AG10803 (cell line): ENCODE results near the gene RPS21.

Experiments used
- DNase-seq: peaks from one replicate; pipeline ENCODE4 v3.0.0; 2010; ENCODE audit warnings: low read depth
- H3K4me3 ChIP-seq: 2 replicates; pipeline ENCODE4 v1.5.1; 2011; ENCODE audit warnings: mild to moderate bottlenecking, low read length, control low read depth
- CTCF ChIP-seq: conservative IDR thresholded peaks from 2 replicates; pipeline ENCODE4 v1.5.1; 2011; ENCODE audit warnings: mild to moderate bottlenecking, low read length, control low read depth, inconsistent platforms

The RPS21 gene

GRCh38 chr20:62391165-62392076, 4.5 kb downstream of the RPS21 start:
- DNase-seq = no peak
- TF ChIP-seq CTCF = no peak

GRCh38 chr20:62392077-62392418, 5.1 kb downstream of the RPS21 start:
- TF ChIP-seq CTCF = no peak
- H3K4me3 ChIP-seq = no peak overlapping the region
- DNase-seq = no peak

More at GRCh38 chr20:62391165-62392076, 4.5 kb downstream of the RPS21 start:
- H3K4me3 ChIP-seq = no peak overlapping the region

GRCh38 chr20:62392621-62393334, 5.9 kb downstream of the RPS21 start:
- no peak for DNase-seq
- H3K4me3 ChIP-seq = no peak overlapping the region
- no peak for TF ChIP-seq CTCF

- TF ChIP-seq CTCF = no peak
- H3K4me3 ChIP-seq = no peak overlapping the region
These were observed 6.4 kb downstream of the RPS21 start for GRCh38 chr20:62393335-62393665.

GRCh38 chr20:62393830-62394229, 6.9 kb downstream of the RPS21 start:
- H3K4me3 ChIP-seq = no peak overlapping the region
- TF ChIP-seq CTCF = no peak
- no peak for DNase-seq

More at GRCh38 chr20:62393335-62393665, 6.4 kb downstream of the RPS21 start:
- no peak for DNase-seq

GRCh38 chr20:62394248-62395245, 7.6 kb downstream of the RPS21 start:
- no peak for TF ChIP-seq CTCF
- DNase-seq = no peak
- H3K4me3 ChIP-seq = no peak overlapping the region
